Right lobe of liver (tissue), 6 donors: ENCODE measurements around the gene PCDHGA6. TPM values are rescaled to one million over a fixed set of nuclear protein-coding genes. Genes with fewer than 3 reads are reported as not detected.

Source experiments
- ATAC-seq, 4 donors: fragments of 200-7000 bp; cut with Tn5 transposase; one replicate each; pipeline ENCODE4 v1.9.1; 2020; ENCODE audit warnings: mild to moderate bottlenecking in 4 of 4, moderate library complexity in 4 of 4
- DNase-seq, 3 donors: peaks; one replicate each; pipeline ENCODE4 v3.0.0-alpha.2; 2020
- H3K27ac ChIP-seq, 3 donors: fragments of 200-600 bp; one replicate each; pipeline ENCODE4 v1.8.0; 2022
- H3K27me3 ChIP-seq, 2 donors: fragments of 200-600 bp; one replicate each; pipeline ENCODE4 v1.8.0; 2022
- H3K36me3 ChIP-seq, 4 donors: fragments of 200-600 bp; sonication (generic) in 1 of 4; one replicate each; pipeline versions ENCODE4 v1.5.1 to v1.8.0; 2017 to 2022; ENCODE audit warnings: control low read depth in 1 of 4
- H3K4me1 ChIP-seq, 4 donors: fragments of 200-600 bp; sonication (generic) in 1 of 4; one replicate each; pipeline versions ENCODE4 v1.5.1 to v1.8.0; 2017 to 2022; ENCODE audit warnings: control low read depth in 1 of 4
- H3K4me3 ChIP-seq, 3 donors: fragments of 200-600 bp; one replicate each; pipeline ENCODE4 v1.8.0; 2022
- H3K9me3 ChIP-seq, 4 donors: fragments of 200-600 bp; sonication (generic) in 1 of 4; one replicate each; pipeline versions ENCODE4 v1.5.1 to v1.8.0; 2017 to 2022; ENCODE audit warnings: control low read depth in 1 of 4
- POLR2A ChIP-seq: fragments of 450-650 bp; IDR thresholded peaks from one replicate; pipeline ENCODE4 v1.6.1; 2017; ENCODE audit warnings: antibody characterized with exemption, mild to moderate bottlenecking
- WGBS: methylation state at CpG from one replicate; pipeline ENCODE4 v1.1.6; 2018; ENCODE audit warnings: low coverage, low lambda C conversion rate; ENCODE audit not compliant: insufficient coverage; ENCODE audit errors: missing lambda C conversion rate; 5-methylcytosine and 5-hydroxymethylcytosine counted together
- intact Hi-C, 2 donors: fragments of 100-400 bp; cut with DNase I; formaldehyde crosslinking; loops; one replicate each; pipeline versions ENCODE4 v1.11.2 to v1.14.1; 2022
- total RNA-seq, 6 experiments: library from RNA; depleted of rRNA in 2 of 6; stranded (reverse); fragments of >200 nt in 2 of 6; fragmentation: NEBNext Ultra II Directional in 3 of 6; extraction: Animal tissue kit (Norgen Biotek cat#: 25700) in 3 of 6; gene quantifications; one replicate each; pipeline versions ENCODE4 v1.1.0 to v1.2.4, GENCODE V29; 2016 to 2023
- TF ChIP-seq, protein P1 (sequence below), 4 donors: fragments of 200-600 bp in 3 of 4; fragments of 450-650 bp in 1 of 4; IDR thresholded peaks; one replicate each; pipeline versions ENCODE4 v1.5.1 to v1.8.0; 2016 to 2022; ENCODE audit warnings: antibody characterized with exemption in 4 of 4, mild to moderate bottlenecking in 2 of 4
- donor health status: DM: no; HTN: yes; CAD: no.
- donor health status: DM: no; HTN: no; CAD: no.
- donor health status: DM: no; HTN: no; CAD: no.
- donor health status: DM: no; HTN: yes; CAD: no.
- donor health status: DM: no; HTN: yes; CAD: no.

The PCDHGA6 gene
- total RNA-seq, 6 experiments from 2014 or later = 0.56 to 1.3 (median 0.89) TPM

DNA sequence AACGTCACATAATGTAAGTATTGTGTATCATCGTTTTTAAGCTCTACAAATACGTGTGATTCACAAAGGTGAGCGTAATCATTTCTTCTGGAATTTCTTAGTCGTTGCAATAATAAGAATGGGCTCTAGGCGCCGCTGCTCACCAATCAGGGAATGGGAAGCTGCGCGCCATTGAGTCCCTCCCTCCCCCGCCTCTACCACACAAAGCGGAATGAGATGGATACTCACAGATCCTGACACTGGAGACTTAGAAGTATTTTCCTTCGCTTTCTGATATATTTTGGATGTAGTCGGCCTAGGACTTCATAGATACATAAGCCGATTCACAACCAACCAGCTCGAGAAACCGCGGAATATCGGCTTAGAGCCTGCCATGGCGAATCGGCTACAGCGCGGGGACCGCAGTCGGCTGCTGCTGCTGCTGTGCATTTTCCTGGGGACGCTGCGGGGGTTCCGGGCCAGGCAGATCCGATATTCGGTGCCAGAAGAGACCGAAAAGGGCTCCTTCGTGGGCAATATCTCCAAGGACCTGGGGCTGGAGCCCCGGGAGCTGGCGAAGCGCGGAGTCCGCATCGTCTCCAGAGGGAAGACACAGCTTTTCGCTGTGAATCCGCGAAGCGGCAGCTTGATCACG is 47.3 kb downstream of the PCDHGA6 start, which contains the start of gene PCDHGA11:
PCDHGA11 (plus strand) TSS at position 197 of the 634 bp plus-strand sequence; CDS start at position 374, 177 bp downstream.
- intact Hi-C loops = no loop called here
- H3K4me3 ChIP-seq = peak within 1 kb of the TSS in 1 of 3 donors; percentile 13
- ATAC-seq = peak in 3 of 4 donors; percentile 34 to 72 (median 63)
- peaks cover 0 to 41% (median 19%) of the 10 kb centered on the region in 4 donors for H3K9me3 ChIP-seq
- no peaks in the 10 kb centered on the region for H3K4me1 ChIP-seq
- peak in 1 of 3 donors; percentile 44 for DNase-seq
- WGBS = 18% methylated on average over 21 of the region's 42 CpGs
- no peak for TF ChIP-seq POLR2A
- TF ChIP-seq, protein P1, sequence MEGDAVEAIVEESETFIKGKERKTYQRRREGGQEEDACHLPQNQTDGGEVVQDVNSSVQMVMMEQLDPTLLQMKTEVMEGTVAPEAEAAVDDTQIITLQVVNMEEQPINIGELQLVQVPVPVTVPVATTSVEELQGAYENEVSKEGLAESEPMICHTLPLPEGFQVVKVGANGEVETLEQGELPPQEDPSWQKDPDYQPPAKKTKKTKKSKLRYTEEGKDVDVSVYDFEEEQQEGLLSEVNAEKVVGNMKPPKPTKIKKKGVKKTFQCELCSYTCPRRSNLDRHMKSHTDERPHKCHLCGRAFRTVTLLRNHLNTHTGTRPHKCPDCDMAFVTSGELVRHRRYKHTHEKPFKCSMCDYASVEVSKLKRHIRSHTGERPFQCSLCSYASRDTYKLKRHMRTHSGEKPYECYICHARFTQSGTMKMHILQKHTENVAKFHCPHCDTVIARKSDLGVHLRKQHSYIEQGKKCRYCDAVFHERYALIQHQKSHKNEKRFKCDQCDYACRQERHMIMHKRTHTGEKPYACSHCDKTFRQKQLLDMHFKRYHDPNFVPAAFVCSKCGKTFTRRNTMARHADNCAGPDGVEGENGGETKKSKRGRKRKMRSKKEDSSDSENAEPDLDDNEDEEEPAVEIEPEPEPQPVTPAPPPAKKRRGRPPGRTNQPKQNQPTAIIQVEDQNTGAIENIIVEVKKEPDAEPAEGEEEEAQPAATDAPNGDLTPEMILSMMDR (IDR thresholded peaks at IDR 0.05) = peak; percentile 17 to 38 (median 26)
- H3K27me3 ChIP-seq = no peaks in the 10 kb centered on the region
- no peak within 1 kb of the TSS for H3K27ac ChIP-seq
- H3K36me3 ChIP-seq = no peaks in the 10 kb centered on the region

DNA sequence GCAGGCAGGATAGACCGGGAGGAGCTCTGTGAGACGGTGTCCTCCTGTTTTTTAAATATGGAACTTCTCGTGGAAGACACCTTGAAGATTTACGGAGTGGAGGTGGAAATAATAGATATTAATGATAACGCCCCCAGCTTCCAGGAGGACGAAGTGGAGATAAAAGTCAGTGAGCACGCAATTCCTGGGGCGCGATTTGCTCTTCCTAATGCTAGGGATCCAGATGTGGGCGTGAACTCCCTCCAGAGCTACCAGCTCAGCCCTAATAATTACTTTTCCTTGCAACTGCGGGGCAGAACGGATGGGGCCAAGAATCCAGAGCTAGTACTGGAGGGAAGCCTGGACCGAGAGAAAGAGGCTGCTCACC is 47.8 kb downstream of the PCDHGA6 start:
- Histone ChIP-seq H3K27me3 (no peaks in the 10 kb centered on the region), H3K36me3 (no peaks in the 10 kb centered on the region), H3K4me3 (peak overlapping the region in 1 of 3 donors; percentile 13), H3K9me3 (peaks cover 0 to 37% (median 19%) of the 10 kb centered on the region in 4 donors), H3K27ac (no peak overlapping the region), H3K4me1 (no peaks in the 10 kb centered on the region)
- DNase-seq (no peak), ATAC-seq (no peak)
- 22% methylated on average over 13 of the region's 13 CpGs for WGBS
- no peak for TF ChIP-seq POLR2A
- TF ChIP-seq, protein P1 (IDR thresholded peaks at IDR 0.05) = no peak
- intact Hi-C loops = no loop called here

DNA sequence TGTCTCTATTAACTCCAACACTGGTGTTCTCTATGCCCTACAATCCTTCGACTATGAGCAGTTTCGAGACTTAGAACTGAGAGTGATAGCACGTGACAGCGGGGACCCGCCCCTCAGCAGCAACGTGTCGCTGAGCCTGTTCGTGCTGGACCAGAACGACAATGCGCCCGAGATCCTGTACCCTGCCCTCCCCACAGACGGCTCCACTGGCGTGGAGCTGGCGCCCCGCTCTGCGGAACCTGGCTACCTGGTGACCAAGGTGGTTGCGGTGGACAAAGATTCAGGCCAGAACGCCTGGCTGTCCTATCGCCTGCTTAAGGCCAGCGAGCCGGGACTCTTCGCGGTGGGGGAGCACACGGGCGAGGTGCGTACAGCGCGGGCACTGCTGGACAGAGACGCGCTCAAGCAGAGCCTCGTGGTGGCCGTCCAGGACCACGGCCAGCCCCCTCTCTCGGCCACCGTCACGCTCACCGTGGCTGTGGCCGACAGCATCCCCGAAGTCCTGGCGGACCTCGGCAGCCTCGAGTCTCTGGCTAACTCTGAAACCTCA is 49.1 kb downstream of the PCDHGA6 start:
- H3K36me3 ChIP-seq = no peaks in the 10 kb centered on the region
- no peak overlapping the region for H3K4me3 ChIP-seq
- ATAC-seq = no peak
- intact Hi-C loops = no loop called here
- 60% methylated on average over 1 of the region's 42 CpGs for WGBS
- no peaks in the 10 kb centered on the region for H3K4me1 ChIP-seq
- peaks cover 0 to 39% (median 22%) of the 10 kb centered on the region in 4 donors for H3K9me3 ChIP-seq
- TF ChIP-seq, protein P1 (IDR thresholded peaks at IDR 0.05) = no peak
- TF ChIP-seq POLR2A = no peak
- DNase-seq = no peak
- H3K27ac ChIP-seq = no peak overlapping the region
- no peaks in the 10 kb centered on the region for H3K27me3 ChIP-seq

DNA sequence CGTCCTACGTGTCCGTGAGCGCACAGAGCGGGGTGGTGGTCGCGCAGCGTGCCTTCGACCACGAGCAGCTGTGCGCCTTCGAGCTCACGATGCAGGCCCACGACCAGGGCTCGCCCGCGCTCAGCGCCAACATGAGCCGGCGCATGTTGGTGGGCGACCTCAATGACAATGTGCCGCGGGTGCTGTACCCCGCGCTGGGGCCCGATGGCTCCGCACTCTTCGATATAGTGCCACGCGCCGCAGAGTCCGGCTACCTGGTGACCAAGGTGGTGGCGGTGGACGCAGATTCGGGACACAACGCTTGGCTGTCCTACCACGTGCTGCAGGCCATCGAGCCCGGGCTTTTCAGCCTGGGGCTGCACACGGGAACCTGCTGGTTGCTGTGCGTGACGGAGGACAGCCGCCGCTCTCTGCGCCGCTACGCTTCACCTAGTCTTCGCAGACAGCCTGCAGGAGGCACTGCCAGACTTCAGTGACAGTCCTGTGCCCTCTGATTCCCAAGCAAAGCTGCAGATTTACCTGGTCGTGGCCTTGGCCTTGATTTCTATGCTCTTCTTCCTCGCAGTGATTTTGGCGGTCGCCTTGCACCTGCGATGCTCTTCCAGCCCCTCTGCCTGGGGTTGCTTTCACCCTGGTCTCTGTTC is 54.2 kb downstream of the PCDHGA6 start:
- Histone ChIP-seq H3K4me1 (no peaks in the 10 kb centered on the region), H3K36me3 (no peaks in the 10 kb centered on the region), H3K4me3 (no peak overlapping the region), H3K27me3 (no peaks in the 10 kb centered on the region), H3K9me3 (peaks cover 0 to 20% (median 7%) of the 10 kb centered on the region in 4 donors), H3K27ac (no peak overlapping the region)
- intact Hi-C loops = no loop called here
- 52% methylated on average over 6 of the region's 53 CpGs for WGBS
- ATAC-seq (no peak), DNase-seq (no peak)
- no peak for TF ChIP-seq POLR2A
- TF ChIP-seq, protein P1 (IDR thresholded peaks at IDR 0.05) = no peak

Other genes starting within 250 kb of the PCDHGA6 start
- 1 to 10 TPM in 1 of 6 experiments, under 1 TPM in 5; 0.18 to 1.2 (median 0.45) TPM for gene PCDHB5, start 238.7 kb upstream of the PCDHGA6 start, total RNA-seq
- under 1 TPM in 4 of 6 experiments, not detected in 2; 0.06 to 0.16 (median 0.12) TPM for gene PCDHB6, start 223.8 kb upstream of the PCDHGA6 start, total RNA-seq
- under 1 TPM; 0.07 to 0.31 (median 0.13) TPM for gene PCDHB7, start 201.2 kb upstream of the PCDHGA6 start, total RNA-seq
- under 1 TPM in 4 of 6 experiments, not detected in 2; 0.12 to 0.49 (median 0.19) TPM for gene PCDHB8, start 196.1 kb upstream of the PCDHGA6 start, total RNA-seq
- under 1 TPM; 0.17 to 0.51 (median 0.34) TPM for gene PCDHB16, start 191.5 kb upstream of the PCDHGA6 start, total RNA-seq
- gene PCDHB9, start 186.7 kb upstream of the PCDHGA6 start, total RNA-seq = under 1 TPM in 5 of 6 experiments, not detected in 1; 0.07 to 0.51 (median 0.21) TPM
- under 1 TPM in 5 of 6 experiments, not detected in 1; 0.09 to 0.23 (median 0.12) TPM for gene PCDHB10, start 181.5 kb upstream of the PCDHGA6 start, total RNA-seq
- gene PCDHB11, start 174.3 kb upstream of the PCDHGA6 start, total RNA-seq = under 1 TPM in 5 of 6 experiments, not detected in 1; 0.06 to 0.44 (median 0.19) TPM
- 1 to 10 TPM in 1 of 6 experiments, under 1 TPM in 4, not detected in 1; 0.27 to 1.1 (median 0.33) TPM for gene PCDHB12, start 165.2 kb upstream of the PCDHGA6 start, total RNA-seq
- under 1 TPM; 0.25 to 1.00 (median 0.49) TPM for gene PCDHB13, start 160.0 kb upstream of the PCDHGA6 start, total RNA-seq
- 1 to 10 TPM in 1 of 6 experiments, under 1 TPM in 5; 0.44 to 1.0 (median 0.86) TPM for gene PCDHB14, start 150.5 kb upstream of the PCDHGA6 start, total RNA-seq
- gene PCDHB15, start 128.5 kb upstream of the PCDHGA6 start, total RNA-seq = under 1 TPM; 0.37 to 0.83 (median 0.63) TPM
- gene SLC25A2, start 69.8 kb upstream of the PCDHGA6 start, total RNA-seq = under 1 TPM in 1 of 6 experiments, not detected in 5; 0.31 TPM
- gene TAF7, start 53.1 kb upstream of the PCDHGA6 start, total RNA-seq = 10 to 100 TPM; 17.7 to 37.9 (median 22.3) TPM
- gene PCDHGA1, start 43.4 kb upstream of the PCDHGA6 start, total RNA-seq = under 1 TPM in 5 of 6 experiments, not detected in 1; 0.04 to 0.18 (median 0.12) TPM
- under 1 TPM; 0.49 to 0.88 (median 0.57) TPM for gene PCDHGA2, start 35.1 kb upstream of the PCDHGA6 start, total RNA-seq
- 1 to 10 TPM in 2 of 6 experiments, under 1 TPM in 4; 0.51 to 1.8 (median 0.76) TPM for gene PCDHGA3, start 30.1 kb upstream of the PCDHGA6 start, total RNA-seq
- gene PCDHGB1, start 23.8 kb upstream of the PCDHGA6 start, total RNA-seq = 1 to 10 TPM in 1 of 6 experiments, under 1 TPM in 5; 0.37 to 1.2 (median 0.52) TPM
- gene PCDHGA4, start 18.9 kb upstream of the PCDHGA6 start, total RNA-seq = 1 to 10 TPM in 2 of 6 experiments, under 1 TPM in 4; 0.39 to 1.8 (median 0.73) TPM
- gene PCDHGB2, start 13.9 kb upstream of the PCDHGA6 start, total RNA-seq = 1 to 10 TPM in 5 of 6 experiments, under 1 TPM in 1; 0.51 to 2.8 (median 1.4) TPM
- 1 to 10 TPM in 1 of 6 experiments, under 1 TPM in 5; 0.32 to 1.2 (median 0.57) TPM for gene PCDHGA5, start 9.7 kb upstream of the PCDHGA6 start, total RNA-seq
- gene PCDHGB3, start 3.6 kb upstream of the PCDHGA6 start, total RNA-seq = 1 to 10 TPM in 3 of 6 experiments, under 1 TPM in 3; 0.56 to 1.8 (median 1.2) TPM
- under 1 TPM; 0.37 to 0.99 (median 0.76) TPM for gene PCDHGA7, start 8.9 kb downstream of the PCDHGA6 start, total RNA-seq
- 1 to 10 TPM; 1.6 to 5.5 (median 2.4) TPM for gene PCDHGB4, start 13.8 kb downstream of the PCDHGA6 start, total RNA-seq
- gene PCDHGA8, start 18.7 kb downstream of the PCDHGA6 start, total RNA-seq = under 1 TPM; 0.27 to 0.88 (median 0.50) TPM
- 1 to 10 TPM; 3.0 to 6.8 (median 4.0) TPM for gene PCDHGB5, start 24.1 kb downstream of the PCDHGA6 start, total RNA-seq
- gene PCDHGA9, start 28.9 kb downstream of the PCDHGA6 start, total RNA-seq = 1 to 10 TPM; 1.0 to 2.5 (median 1.3) TPM
- gene PCDHGB6, start 34.1 kb downstream of the PCDHGA6 start, total RNA-seq = 1 to 10 TPM; 1.9 to 5.0 (median 2.9) TPM
- gene PCDHGA10, start 39.1 kb downstream of the PCDHGA6 start, total RNA-seq = 1 to 10 TPM; 1.5 to 4.6 (median 2.8) TPM
- gene PCDHGB7, start 43.8 kb downstream of the PCDHGA6 start, total RNA-seq = 1 to 10 TPM; 1.2 to 3.7 (median 2.7) TPM
- gene PCDHGA11, start 47.2 kb downstream of the PCDHGA6 start, total RNA-seq = 1 to 10 TPM in 3 of 6 experiments, under 1 TPM in 3; 0.81 to 1.7 (median 1.1) TPM
- gene PCDHGA12, start 56.6 kb downstream of the PCDHGA6 start, total RNA-seq = 1 to 10 TPM in 4 of 6 experiments, under 1 TPM in 2; 0.73 to 1.6 (median 1.3) TPM
- gene PCDHGC3, start 102.1 kb downstream of the PCDHGA6 start, total RNA-seq = 10 to 100 TPM in 1 of 6 experiments, 1 to 10 TPM in 5; 6.1 to 10.6 (median 7.6) TPM
- 10 to 100 TPM in 1 of 6 experiments, under 1 TPM in 5; 0.20 to 10.7 (median 0.34) TPM for gene PCDHGC4, start 111.1 kb downstream of the PCDHGA6 start, total RNA-seq
- gene PCDHGC5, start 115.2 kb downstream of the PCDHGA6 start, total RNA-seq = under 1 TPM; 0.24 to 0.37 (median 0.32) TPM
- 100 to 1,000 TPM in 4 of 6 experiments, 10 to 100 TPM in 2; 93.7 to 114 (median 107) TPM for gene DIAPH1, start 245.1 kb downstream of the PCDHGA6 start, total RNA-seq